K562 (cell line): Measurements from ENCODE around the gene SLC39A11. TPM values are rescaled to one million over a fixed set of nuclear protein-coding genes. Genes with fewer than 3 reads are reported as not detected.

ENCODE experiments used
- ATAC-seq: fragments of 200-7000 bp; cut with Tn5 transposase; 3 replicates; pipeline ENCODE4 v1.9.1; 2020; ENCODE audit warnings: moderate library complexity
- BruUV-seq: library from RNA; stranded (reverse); fragments of 400-500 nt; replicated peaks from 2 replicates; lab custom pipeline; 2021; lab: Mats Ljungman, UMichigan
- CTCF ChIA-PET: fragments of 300-600 bp; formaldehyde crosslinking; extraction: SDS; loops from one replicate; lab custom pipeline; 2021; ENCODE audit warnings: low intra/inter-chr PET ratio; lab: Yijun Ruan, JAX
- POLR2A ChIA-PET: fragments of 300-600, 350-650 bp; sonication (Branson Sonifier 250); formaldehyde crosslinking; extraction: SDS; loops from one replicate; lab custom pipeline; 2021; ENCODE audit warnings: antibody characterized with exemption, inconsistent platforms; lab: Yijun Ruan, JAX
- DNase-seq, 4 experiments: peaks; one replicate each; pipeline versions ENCODE4 v3.0.0 to v3.0.0-alpha.2; 2011 to 2018; ENCODE audit warnings: low spot score in 3 of 4, mixed read lengths in 3 of 4; ENCODE audit errors: extremely low read depth in 1 of 4
- FAIRE-seq: peaks from 2 replicates; lab custom pipeline; 2011; peaks lifted over from hg19 to GRCh38; lab: Jason Lieb, UNC
- H2AFZ ChIP-seq: 2 replicates; pipeline ENCODE4 v1.6.0; 2011; ENCODE audit warnings: low read depth, low read length, control low read depth, inconsistent platforms
- H3K27ac ChIP-seq: fragments of 200-600 bp; 3 replicates; pipeline ENCODE4 v1.8.0; 2011; ENCODE audit warnings: low read depth, mild to moderate bottlenecking, control low read depth, inconsistent platforms, low read length, moderate library complexity, mixed read lengths; ENCODE audit errors: extremely low read depth
- H3K27me3 ChIP-seq, 2 experiments: fragments of 300-600 bp in 1 of 2; 2 replicates in 1 of 2; 3 replicates in 1 of 2; pipeline versions ENCODE4 v1.6.0 to v1.8.0; 2011; ENCODE audit warnings: inconsistent platforms in 2 of 2, low read length in 2 of 2, mild to moderate bottlenecking in 1 of 2, mixed read lengths in 1 of 2, moderate library complexity in 1 of 2; ENCODE audit not compliant: control insufficient read depth in 2 of 2, insufficient read depth in 2 of 2
- H3K36me3 ChIP-seq: fragments of 300-600 bp; 3 replicates; pipeline ENCODE4 v1.8.0; 2011; ENCODE audit warnings: mild to moderate bottlenecking, low read length, inconsistent platforms; ENCODE audit not compliant: control insufficient read depth, insufficient read depth
- H3K4me1 ChIP-seq, 2 experiments: fragments of 200-600 bp in 1 of 2; replicated peaks in 1 of 2; 2 replicates in 1 of 2; 3 replicates in 1 of 2; pipeline versions ENCODE4 v1.5.1 to v1.8.0; 2011; ENCODE audit warnings: inconsistent platforms in 2 of 2, low read length in 2 of 2, mild to moderate bottlenecking in 1 of 2, mixed read lengths in 1 of 2, moderate library complexity in 1 of 2; ENCODE audit not compliant: control insufficient read depth in 2 of 2, insufficient read depth in 2 of 2
- H3K4me2 ChIP-seq: 2 replicates; pipeline ENCODE4 v1.6.1; 2011; ENCODE audit warnings: low read length, control low read depth, inconsistent platforms, mixed read lengths; ENCODE audit not compliant: insufficient read depth
- H3K4me3 ChIP-seq: fragments of 200-600 bp; sonication (generic), shearing (Covaris generic); 2 replicates; pipeline ENCODE4 v1.5.1; 2016; ENCODE audit warnings: control low read depth, inconsistent platforms
- H3K79me2 ChIP-seq: fragments of 200-600 bp; 3 replicates; pipeline ENCODE4 v1.8.0; 2011; ENCODE audit warnings: low read length, inconsistent platforms; ENCODE audit not compliant: control insufficient read depth, insufficient read depth
- H3K9ac ChIP-seq, 2 experiments: 2 replicates each; pipeline versions ENCODE4 v1.6.0 to v1.6.1; 2011; ENCODE audit warnings: low read depth in 2 of 2, low read length in 2 of 2, control low read depth in 1 of 2, inconsistent platforms in 1 of 2, mild to moderate bottlenecking in 1 of 2, mixed read lengths in 1 of 2; ENCODE audit not compliant: insufficient read depth in 1 of 2
- H3K9me1 ChIP-seq: one replicate; pipeline ENCODE4 v1.6.0; 2011; ENCODE audit warnings: inconsistent platforms, mild to moderate bottlenecking, low read length, moderate library complexity; ENCODE audit not compliant: control insufficient read depth, insufficient read depth
- H3K9me3 ChIP-seq: replicated peaks from 2 replicates; pipeline ENCODE4 v1.5.1; 2011; ENCODE audit warnings: low read depth, low read length, inconsistent platforms; ENCODE audit not compliant: control insufficient read depth, insufficient read depth
- H4K20me1 ChIP-seq: replicated peaks from 2 replicates; pipeline ENCODE4 v1.6.1; 2011; ENCODE audit warnings: low read length, inconsistent platforms, mixed read lengths; ENCODE audit not compliant: control insufficient read depth, insufficient read depth
- BMI1 ChIP-seq: fragments of 150-350 bp; IDR thresholded peaks from 2 replicates; pipeline ENCODE4 v1.6.1; 2014; ENCODE audit warnings: low read length
- COPS2 ChIP-seq: fragments of 450-650 bp; conservative IDR thresholded peaks from 2 replicates; pipeline ENCODE4 v1.6.1; 2016; ENCODE audit warnings: mild to moderate bottlenecking, moderate library complexity
- DACH1 ChIP-seq: fragments of 450-650 bp; IDR thresholded peaks from 2 replicates; pipeline ENCODE4 v1.6.1; 2018; ENCODE audit not compliant: partially characterized antibody
- NCOA4 ChIP-seq: fragments of 450-650 bp; IDR thresholded peaks from 2 replicates; pipeline ENCODE4 v1.6.1; 2018; ENCODE audit warnings: mild to moderate bottlenecking; ENCODE audit not compliant: partially characterized antibody
- NFE2L1 ChIP-seq: fragments of 450-650 bp; IDR thresholded peaks from 2 replicates; pipeline ENCODE4 v1.6.1; 2016; ENCODE audit warnings: missing genetic modification characterization, low read depth, mild to moderate bottlenecking, missing compliant biosample characterization, moderate library complexity, borderline replicate concordance
- NFIC ChIP-seq: fragments of 450-650 bp; IDR thresholded peaks from 2 replicates; pipeline ENCODE4 v1.6.1; 2017; ENCODE audit warnings: mild to moderate bottlenecking, inconsistent platforms
- SAFB2 ChIP-seq: fragments of 200-400 bp; formaldehyde crosslinking; IDR thresholded peaks from 2 replicates; pipeline ENCODE4 v1.6.1; 2018; ENCODE audit warnings: borderline replicate concordance, low read length, low read depth, moderate library complexity; ENCODE audit not compliant: severe bottlenecking
- SMAD3 ChIP-seq: fragments of 450-650 bp; formaldehyde crosslinking; conservative IDR thresholded peaks from 2 replicates; pipeline ENCODE4 v1.4.0; 2020; ENCODE audit warnings: mild to moderate bottlenecking
- SRF ChIP-seq, 2 experiments: fragments of 250-450, 450-650 bp in 1 of 2; sonication (Bioruptor Pico) in 1 of 2; sonication (generic) in 1 of 2; formaldehyde crosslinking; IDR thresholded peaks; 2 replicates each; pipeline versions ENCODE4 v1.5.0 to v1.5.1; 2020 to 2022; ENCODE audit warnings: mild to moderate bottlenecking in 1 of 2, missing genetic modification reagents in 1 of 2
- TGIF2 ChIP-seq: sonication (generic); formaldehyde crosslinking; IDR thresholded peaks from 2 replicates; pipeline ENCODE4 v1.8.1; 2022; ENCODE audit warnings: mild to moderate bottlenecking, missing genetic modification reagents, moderate library complexity
- WGBS: fragments of 100-300 bp; shearing (Covaris generic); methylation state at CpG from one replicate; pipeline ENCODE4 v1.1.6; 2016; ENCODE audit warnings: low coverage, mixed read lengths; ENCODE audit not compliant: insufficient coverage; ENCODE audit errors: missing lambda C conversion rate; 5-methylcytosine and 5-hydroxymethylcytosine counted together
- in situ Hi-C: fragments of 300-500 bp; cut with MboI; formaldehyde crosslinking; loops from 4 replicates; pipeline ENCODE4 v1.15.0; 2018; ENCODE audit warnings: inconsistent platforms, mixed read lengths
- intact Hi-C: fragments of 100-400 bp; cut with micrococcal nuclease; formaldehyde crosslinking; loops from 2 replicates; pipeline ENCODE4 v1.14.2; 2022
- polyA plus RNA-seq, 8 experiments: library from polyadenylated mRNA; depleted of rRNA in 4 of 8; stranded (reverse) in 5 of 8; unstranded in 3 of 8; fragments of >200 nt; fragmentation: Nextera tagmentation in 2 of 8; fragmentation: Illumina TruSeq in 1 of 8; extraction: Ambion mirVana in 2 of 8; extraction: Trizol in 1 of 8; gene quantifications; 2 replicates each; pipeline versions ENCODE4 v1.2.1 to v1.2.3, GENCODE V29; 2011 to 2014; ENCODE audit warnings: inconsistent platforms in 1 of 8, missing spikeins in 1 of 8
- total RNA-seq, 7 experiments: library from RNA; depleted of rRNA in 6 of 7; stranded (reverse); fragments of >200 nt in 6 of 7; fragmentation: Illumina TruSeq in 2 of 7; extraction: Trizol in 2 of 7; gene quantifications; 2 replicates each; pipeline versions ENCODE4 v1.2.1 to v1.2.3, GENCODE V29; 2011 to 2021; ENCODE audit warnings: low replicate concordance in 1 of 7
- TF ChIP-seq, protein P1 (sequence below): fragments of 450-650 bp; IDR thresholded peaks from 2 replicates; pipeline ENCODE4 v1.6.1; 2017; ENCODE audit warnings: antibody characterized with exemption
- TF ChIP-seq, protein P2 (sequence below): sonication (generic); formaldehyde crosslinking; IDR thresholded peaks from 2 replicates; pipeline ENCODE4 v1.8.1; 2023; ENCODE audit warnings: mild to moderate bottlenecking, missing genetic modification reagents
- TF ChIP-seq, protein P3 (sequence below): fragments of 250-450 bp; sonication (Bioruptor Pico); IDR thresholded peaks from 2 replicates; pipeline ENCODE4 v1.8.0; 2022; ENCODE audit warnings: moderate library complexity, mild to moderate bottlenecking, inconsistent platforms

SLC39A11 gene
- total and polyA plus RNA-seq, 9 of the 15 experiments (the other 6 are each of a cell fraction or from before 2014, with no cell fraction given), result 10.5 to 26.4 (median 13.4) TPM

DNA sequence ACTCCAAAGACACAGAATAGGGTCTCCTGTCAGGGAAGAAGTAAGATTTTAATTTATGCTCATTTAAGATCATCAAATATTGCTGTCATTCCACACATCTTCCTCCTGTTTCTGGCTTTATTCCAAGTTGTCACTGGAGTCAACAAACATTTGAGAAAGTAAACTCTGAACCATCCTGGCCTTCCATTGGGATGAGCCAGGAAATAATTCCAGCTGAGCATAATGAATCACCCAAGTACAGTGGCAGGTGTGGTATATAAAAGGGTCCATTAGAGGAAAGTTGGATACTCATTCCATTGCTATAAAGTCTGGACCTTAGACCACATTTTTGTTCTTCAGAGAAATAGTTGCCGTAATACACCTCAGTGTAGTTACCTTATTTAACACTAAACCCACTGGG, 246.1 kb downstream of the SLC39A11 start:
- Histone ChIP-seq H3K4me1 (no peaks in the 10 kb centered on the region), H3K9ac (no peak overlapping the region), H3K27ac (no peak overlapping the region)
- BruUV-seq, result no TSS peak
- CTCF ChIA-PET, result no interaction called here
- TF ChIP-seq SMAD3 (CRISPR knock-in tag) (no peak), BMI1 (no peak), NCOA4 (no peak), NFIC (0 out of 2 replicates have a peak, but pooled peaks have one; percentile 10)
- TF ChIP-seq, all 486 proteins: peak for 1
- Histone ChIP-seq H4K20me1 (no peaks in the 10 kb centered on the region), H3K27me3 (no peaks in the 10 kb centered on the region), H3K9me1 (no peaks in the 10 kb centered on the region), H3K36me3 (no peaks in the 10 kb centered on the region), H2AFZ (no peak overlapping the region), H3K4me3 (no peak overlapping the region), H3K9me3 (no peaks in the 10 kb centered on the region), H3K79me2 (no peaks in the 10 kb centered on the region), H3K4me2 (no peak overlapping the region)
- intact Hi-C loops (no loop called here), in situ Hi-C loops (no loop called here)
- POLR2A ChIA-PET, result interaction anchor here (1.4 kb wide), 1 partner anchor 48 kb away, joined by 3 read pairs; no protein-coding TSS in a partner anchor
- ATAC-seq (no peak), DNase-seq (no peak), FAIRE-seq (no peak)
- WGBS, result 100% methylated on average over 1 of the region's 1 CpG

DNA sequence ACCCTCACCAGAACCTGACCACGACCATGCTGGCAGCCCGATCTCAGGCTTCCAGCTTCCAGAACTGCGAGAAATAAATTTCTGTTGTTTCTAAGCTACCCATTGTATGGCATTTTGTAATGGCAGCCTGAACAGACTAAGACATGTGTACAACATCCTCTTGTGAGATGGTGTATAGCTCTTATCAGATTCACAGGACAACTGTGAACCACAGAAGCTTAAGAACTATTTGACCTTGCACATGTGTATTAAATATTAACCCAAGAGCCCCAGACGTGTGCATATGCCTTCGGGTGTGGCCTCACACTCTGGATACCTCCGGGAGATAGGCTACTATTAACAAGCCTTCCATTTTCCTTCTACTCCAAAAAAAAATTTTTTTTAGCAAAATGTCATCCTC, 248.9 kb downstream of the SLC39A11 start:
- Histone ChIP-seq H3K4me3 (no peak overlapping the region), H3K27me3 (no peaks in the 10 kb centered on the region), H3K4me1 (no peaks in the 10 kb centered on the region), H3K36me3 (no peaks in the 10 kb centered on the region), H3K9ac (no peak overlapping the region), H3K9me1 (no peaks in the 10 kb centered on the region), H3K27ac (no peak overlapping the region), H3K79me2 (no peaks in the 10 kb centered on the region), H3K9me3 (no peaks in the 10 kb centered on the region), H3K4me2 (no peak overlapping the region), H2AFZ (no peak overlapping the region), H4K20me1 (no peaks in the 10 kb centered on the region)
- DNase-seq (no peak), FAIRE-seq (no peak), ATAC-seq (no peak)
- POLR2A ChIA-PET, result interaction anchor here (0.5 to 0.6 kb wide), 2 partner anchors 29 to 43 kb away, joined by 3 to 4 read pairs; no protein-coding TSS in a partner anchor
- BruUV-seq, result no TSS peak
- CTCF ChIA-PET, result interaction anchor here (0.6 kb wide), 1 partner anchor 50 kb away, joined by 3 read pairs; no protein-coding TSS in a partner anchor
- in situ Hi-C loops, result no loop called here
- intact Hi-C loops, result no loop called here
- WGBS, result 65% methylated on average over 6 of the region's 6 CpGs
- TF ChIP-seq, protein P1, sequence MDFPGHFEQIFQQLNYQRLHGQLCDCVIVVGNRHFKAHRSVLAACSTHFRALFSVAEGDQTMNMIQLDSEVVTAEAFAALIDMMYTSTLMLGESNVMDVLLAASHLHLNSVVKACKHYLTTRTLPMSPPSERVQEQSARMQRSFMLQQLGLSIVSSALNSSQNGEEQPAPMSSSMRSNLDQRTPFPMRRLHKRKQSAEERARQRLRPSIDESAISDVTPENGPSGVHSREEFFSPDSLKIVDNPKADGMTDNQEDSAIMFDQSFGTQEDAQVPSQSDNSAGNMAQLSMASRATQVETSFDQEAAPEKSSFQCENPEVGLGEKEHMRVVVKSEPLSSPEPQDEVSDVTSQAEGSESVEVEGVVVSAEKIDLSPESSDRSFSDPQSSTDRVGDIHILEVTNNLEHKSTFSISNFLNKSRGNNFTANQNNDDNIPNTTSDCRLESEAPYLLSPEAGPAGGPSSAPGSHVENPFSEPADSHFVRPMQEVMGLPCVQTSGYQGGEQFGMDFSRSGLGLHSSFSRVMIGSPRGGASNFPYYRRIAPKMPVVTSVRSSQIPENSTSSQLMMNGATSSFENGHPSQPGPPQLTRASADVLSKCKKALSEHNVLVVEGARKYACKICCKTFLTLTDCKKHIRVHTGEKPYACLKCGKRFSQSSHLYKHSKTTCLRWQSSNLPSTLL, result no peak
- TF ChIP-seq SAFB2 (no peak), SRF (CRISPR knock-in tag; IDR thresholded peaks at IDR 0.05) (no peak), COPS2 (no peak), DACH1 (no peak), NFE2L1 (tag) (no peak), TGIF2 (CRISPR knock-in tag) (no peak)
- TF ChIP-seq, protein P2, sequence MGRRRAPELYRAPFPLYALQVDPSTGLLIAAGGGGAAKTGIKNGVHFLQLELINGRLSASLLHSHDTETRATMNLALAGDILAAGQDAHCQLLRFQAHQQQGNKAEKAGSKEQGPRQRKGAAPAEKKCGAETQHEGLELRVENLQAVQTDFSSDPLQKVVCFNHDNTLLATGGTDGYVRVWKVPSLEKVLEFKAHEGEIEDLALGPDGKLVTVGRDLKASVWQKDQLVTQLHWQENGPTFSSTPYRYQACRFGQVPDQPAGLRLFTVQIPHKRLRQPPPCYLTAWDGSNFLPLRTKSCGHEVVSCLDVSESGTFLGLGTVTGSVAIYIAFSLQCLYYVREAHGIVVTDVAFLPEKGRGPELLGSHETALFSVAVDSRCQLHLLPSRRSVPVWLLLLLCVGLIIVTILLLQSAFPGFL (CRISPR knock-in tag), result no peak
- TF ChIP-seq, protein P3, sequence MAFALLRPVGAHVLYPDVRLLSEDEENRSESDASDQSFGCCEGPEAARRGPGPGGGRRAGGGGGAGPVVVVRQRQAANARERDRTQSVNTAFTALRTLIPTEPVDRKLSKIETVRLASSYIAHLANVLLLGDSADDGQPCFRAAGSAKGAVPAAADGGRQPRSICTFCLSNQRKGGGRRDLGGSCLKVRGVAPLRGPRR, result no peak
